ENCODE results near the gene CRB3. TPM values are rescaled to one million over a fixed set of nuclear protein-coding genes. Genes with fewer than 3 reads are reported as not detected.

The CRB3 gene
- total and polyA plus RNA-seq, 11 donors: 0.28 to 1.6 (median 0.46) TPM; not detected in 7

- ATAC-seq (no peak), DNase-seq (no peak)
- intact Hi-C loops (cut with DNase I): no loop called here
- Histone ChIP-seq H3K27me3 (peaks cover 0 to 18% (median 0%) of the 10 kb centered on the region in 9 donors), H3K9me3 (peaks cover 0 to 14% (median 4%) of the 10 kb centered on the region in 12 donors), H3K4me1 (no peaks in the 10 kb centered on the region), H3K36me3 (no peaks in the 10 kb centered on the region), H3K27ac (no peak overlapping the region), H3K4me3 (no peak overlapping the region)
- 73 to 81% (median 78%) methylated on average over 8 of the region's 8 CpGs for WGBS, 4 donors
- no peak for TF ChIP-seq POLR2A (IDR thresholded peaks at IDR 0.05)
- TF ChIP-seq, protein P1, sequence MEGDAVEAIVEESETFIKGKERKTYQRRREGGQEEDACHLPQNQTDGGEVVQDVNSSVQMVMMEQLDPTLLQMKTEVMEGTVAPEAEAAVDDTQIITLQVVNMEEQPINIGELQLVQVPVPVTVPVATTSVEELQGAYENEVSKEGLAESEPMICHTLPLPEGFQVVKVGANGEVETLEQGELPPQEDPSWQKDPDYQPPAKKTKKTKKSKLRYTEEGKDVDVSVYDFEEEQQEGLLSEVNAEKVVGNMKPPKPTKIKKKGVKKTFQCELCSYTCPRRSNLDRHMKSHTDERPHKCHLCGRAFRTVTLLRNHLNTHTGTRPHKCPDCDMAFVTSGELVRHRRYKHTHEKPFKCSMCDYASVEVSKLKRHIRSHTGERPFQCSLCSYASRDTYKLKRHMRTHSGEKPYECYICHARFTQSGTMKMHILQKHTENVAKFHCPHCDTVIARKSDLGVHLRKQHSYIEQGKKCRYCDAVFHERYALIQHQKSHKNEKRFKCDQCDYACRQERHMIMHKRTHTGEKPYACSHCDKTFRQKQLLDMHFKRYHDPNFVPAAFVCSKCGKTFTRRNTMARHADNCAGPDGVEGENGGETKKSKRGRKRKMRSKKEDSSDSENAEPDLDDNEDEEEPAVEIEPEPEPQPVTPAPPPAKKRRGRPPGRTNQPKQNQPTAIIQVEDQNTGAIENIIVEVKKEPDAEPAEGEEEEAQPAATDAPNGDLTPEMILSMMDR (IDR thresholded peaks at IDR 0.05): no peak
These were observed 30.5 kb downstream of the CRB3 start for GRCh38 chr19:6494438-6495036.

DNA sequence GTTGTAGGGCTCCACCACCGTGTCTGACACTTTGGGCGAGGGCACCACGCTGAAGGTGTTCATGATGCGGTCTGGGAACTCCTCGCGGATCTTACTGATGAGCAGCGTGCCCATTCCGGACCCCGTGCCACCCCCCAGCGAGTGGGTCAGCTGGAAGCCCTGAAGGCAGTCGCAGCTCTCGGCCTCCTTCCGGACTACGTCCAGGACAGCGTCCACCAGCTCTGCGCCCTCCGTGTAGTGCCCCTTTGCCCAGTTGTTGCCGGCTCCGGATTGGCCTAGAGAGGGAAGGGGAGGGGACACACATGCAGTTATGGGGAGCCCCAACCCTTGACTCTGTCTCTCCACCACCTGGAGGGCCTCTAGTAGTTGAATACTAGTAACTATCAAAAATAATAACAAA is 31.9 kb downstream of the CRB3 start:
- no peak for DNase-seq
- Histone ChIP-seq H3K4me1 (no peaks in the 10 kb centered on the region), H3K36me3 (no peaks in the 10 kb centered on the region), H3K4me3 (no peak overlapping the region), H3K9me3 (peaks cover 0 to 14% (median 4%) of the 10 kb centered on the region in 12 donors), H3K27ac (no peak overlapping the region), H3K27me3 (peaks cover under 1 to 32% (median 10%) of the 10 kb centered on the region in 9 donors)
- TF ChIP-seq POLR2A (IDR thresholded peaks at IDR 0.05): no peak
- TF ChIP-seq, protein P1 (IDR thresholded peaks at IDR 0.05): no peak
- ATAC-seq: no peak
- WGBS, 4 donors: 89 to 96% (median 95%) methylated on average over 14 to 19 of the region's 19 CpGs
- intact Hi-C loops (cut with DNase I): no loop called here

DNA sequence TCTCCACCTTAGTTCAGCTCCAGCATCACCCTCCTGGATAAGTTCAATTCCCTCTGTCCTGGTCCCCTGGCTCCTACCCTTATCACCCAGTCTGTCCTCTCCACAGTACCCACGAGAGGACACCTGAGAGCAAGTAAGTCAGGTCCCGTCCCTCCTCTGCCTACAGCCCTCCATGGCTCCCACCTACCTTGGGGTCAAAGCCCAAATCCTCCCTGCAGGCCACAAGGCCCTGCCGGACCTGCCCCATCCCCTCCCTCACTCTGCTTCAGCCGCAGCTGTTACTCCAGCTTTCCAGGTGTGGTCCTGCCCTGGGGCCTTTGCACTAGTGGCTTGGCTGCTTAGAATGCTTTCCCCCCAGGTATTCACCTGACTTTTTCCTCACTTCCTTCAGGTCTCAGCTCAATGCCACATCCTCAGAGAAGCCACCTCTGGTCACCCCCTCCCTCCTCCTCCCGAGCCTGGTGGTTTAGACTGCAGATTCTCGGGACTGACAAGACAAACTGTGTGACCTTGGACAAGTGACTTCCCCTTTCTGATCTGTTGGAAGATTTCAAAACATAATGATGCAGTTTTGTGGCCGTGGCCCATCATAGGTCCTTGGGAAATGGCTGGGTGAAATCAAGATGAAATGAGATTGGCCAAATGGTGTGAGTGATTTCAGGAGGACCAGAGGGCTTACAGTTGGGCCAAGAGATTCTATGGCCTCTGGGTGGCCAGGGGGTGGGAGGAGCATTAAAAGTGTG is 34.4 kb downstream of the CRB3 start:
- TF ChIP-seq, protein P1 (IDR thresholded peaks at IDR 0.05): no peak
- no peak for TF ChIP-seq POLR2A (IDR thresholded peaks at IDR 0.05)
- no peaks in the 10 kb centered on the region for H3K9me3 ChIP-seq
- intact Hi-C loops (cut with DNase I): no loop called here
- H3K4me1 ChIP-seq: peaks cover 0 to 16% (median 7%) of the 10 kb centered on the region in 12 donors
- peaks cover 21 to 53% (median 34%) of the 10 kb centered on the region in 9 donors for H3K27me3 ChIP-seq
- WGBS, 4 donors: 73 to 77% (median 75%) methylated on average over 7 of the region's 7 CpGs
- H3K27ac ChIP-seq: no peak overlapping the region
- no peak for DNase-seq
- ATAC-seq: no peak
- H3K36me3 ChIP-seq: no peaks in the 10 kb centered on the region
- H3K4me3 ChIP-seq: no peak overlapping the region

DNA sequence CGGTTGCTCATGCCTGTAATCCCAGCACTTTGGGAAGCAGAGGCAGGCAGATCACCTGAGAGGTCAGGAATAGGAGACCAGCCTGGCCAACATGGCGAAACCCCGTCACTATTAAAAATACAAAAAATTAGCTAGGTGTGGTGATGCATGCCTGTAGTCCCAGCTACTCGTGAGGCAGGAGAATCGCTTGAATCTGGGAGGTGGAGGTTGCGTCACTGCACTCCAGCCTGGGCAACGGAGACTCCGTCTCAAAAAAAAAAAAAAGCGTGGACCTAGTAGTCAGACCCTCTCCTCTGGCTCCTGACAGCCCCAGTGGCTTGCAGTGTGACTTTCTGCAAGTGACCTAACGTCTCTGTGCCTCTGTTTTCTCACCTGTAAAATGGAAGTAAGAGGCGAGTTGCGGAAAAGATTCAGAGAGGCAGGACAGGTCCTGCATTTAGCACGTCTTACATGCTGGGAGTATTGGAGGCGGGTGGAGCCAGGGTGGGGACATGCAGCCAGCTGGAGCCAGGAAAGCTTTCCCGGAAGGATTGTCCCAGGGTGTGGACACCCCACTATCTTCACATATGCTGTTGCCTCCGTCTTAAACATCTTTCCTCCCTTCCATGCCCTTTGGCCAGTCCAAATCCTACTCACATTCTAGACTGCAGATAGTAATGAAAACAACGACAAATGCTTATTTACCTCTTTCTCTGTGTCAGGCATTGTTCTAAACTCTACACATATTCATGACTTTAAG is 35.1 kb downstream of the CRB3 start:
- H3K4me1 ChIP-seq: peaks cover 0 to 16% (median 7%) of the 10 kb centered on the region in 12 donors
- no peaks in the 10 kb centered on the region for H3K9me3 ChIP-seq
- no peaks in the 10 kb centered on the region for H3K36me3 ChIP-seq
- no peak for TF ChIP-seq POLR2A (IDR thresholded peaks at IDR 0.05)
- TF ChIP-seq, protein P1 (IDR thresholded peaks at IDR 0.05): no peak
- no peak overlapping the region for H3K4me3 ChIP-seq
- no peak for ATAC-seq
- DNase-seq: no peak
- intact Hi-C loops (cut with DNase I): no loop called here
- H3K27me3 ChIP-seq: peaks cover 21 to 57% (median 38%) of the 10 kb centered on the region in 9 donors
- 69 to 75% (median 71%) methylated on average over 17 of the region's 17 CpGs for WGBS, 4 donors
- no peak overlapping the region for H3K27ac ChIP-seq
